Loucy (cell line): ENCODE results near the gene TNFRSF25.

Experiments
- H2AFZ ChIP-seq: fragments of 200-600 bp; sonication (generic); 2 replicates; pipeline ENCODE4 v1.6.0; 2016; ENCODE audit warnings: antibody characterized with exemption, mild to moderate bottlenecking, low read length, moderate library complexity
- H3F3A ChIP-seq: fragments of 200-600 bp; 2 replicates; pipeline ENCODE4 v1.6.0; 2016; ENCODE audit warnings: antibody characterized with exemption, low read depth, mild to moderate bottlenecking
- H3K27me3 ChIP-seq: fragments of 200-600 bp; sonication (generic); 2 replicates; pipeline ENCODE4 v1.6.1; 2014; ENCODE audit warnings: low read length, mild to moderate bottlenecking; ENCODE audit not compliant: insufficient read depth, poor library complexity, severe bottlenecking
- H3K36me3 ChIP-seq: fragments of 200-600 bp; sonication (generic); 2 replicates; pipeline ENCODE4 v1.6.1; 2016; ENCODE audit warnings: low read length; ENCODE audit not compliant: insufficient read depth
- H3K4me1 ChIP-seq: fragments of 200-600 bp; sonication (generic); 2 replicates; pipeline ENCODE4 v1.5.1; 2014; ENCODE audit warnings: low read length, mild to moderate bottlenecking; ENCODE audit not compliant: insufficient read depth, poor library complexity, severe bottlenecking
- H3K4me2 ChIP-seq: fragments of 200-600 bp; sonication (generic); 2 replicates; pipeline ENCODE4 v1.6.0; 2014; ENCODE audit warnings: antibody characterized with exemption, low read length, low read depth, mild to moderate bottlenecking; ENCODE audit not compliant: poor library complexity, severe bottlenecking
- H3K4me3 ChIP-seq: fragments of 200-600 bp; sonication (generic); 2 replicates; pipeline ENCODE4 v1.5.1; 2014; ENCODE audit warnings: low read length, mild to moderate bottlenecking, mixed read lengths; ENCODE audit not compliant: poor library complexity, severe bottlenecking
- H3K79me2 ChIP-seq: fragments of 200-600 bp; sonication (generic); 2 replicates; pipeline ENCODE4 v1.6.1; 2014; ENCODE audit warnings: low read length; ENCODE audit not compliant: insufficient read depth
- H3K9ac ChIP-seq: fragments of 200-600 bp; sonication (generic); 2 replicates; pipeline ENCODE4 v1.6.0; 2014; ENCODE audit warnings: mild to moderate bottlenecking, low read depth, low read length, moderate library complexity; ENCODE audit not compliant: poor library complexity, severe bottlenecking
- H3K9me2 ChIP-seq: fragments of 200-600 bp; sonication (generic); replicated peaks from 2 replicates; pipeline ENCODE4 v1.6.1; 2016; ENCODE audit warnings: low read depth, low read length, mixed read lengths
- H3K9me3 ChIP-seq: fragments of 200-600 bp; sonication (generic); 2 replicates; pipeline ENCODE4 v1.6.1; 2014; ENCODE audit warnings: mild to moderate bottlenecking, antibody characterized with exemption, low read length, low read depth; ENCODE audit not compliant: insufficient read depth
- H4K20me1 ChIP-seq: fragments of 200-600 bp; sonication (generic); 2 replicates; pipeline ENCODE4 v1.6.0; 2014; ENCODE audit warnings: antibody characterized with exemption, low read length, mild to moderate bottlenecking; ENCODE audit not compliant: insufficient read depth, poor library complexity, severe bottlenecking
- EZH2phosphoT487 ChIP-seq: fragments of 200-600 bp; IDR thresholded peaks from 2 replicates; pipeline ENCODE4 v1.6.1; 2018; ENCODE audit warnings: antibody characterized with exemption, mild to moderate bottlenecking, moderate library complexity, borderline replicate concordance
- TF ChIP-seq, protein P1 (sequence below): fragments of 200-600 bp; sonication (generic); conservative IDR thresholded peaks from 2 replicates; pipeline ENCODE4 v1.5.1; 2014; ENCODE audit warnings: mild to moderate bottlenecking, antibody characterized with exemption, low read length

TNFRSF25 gene

DNA sequence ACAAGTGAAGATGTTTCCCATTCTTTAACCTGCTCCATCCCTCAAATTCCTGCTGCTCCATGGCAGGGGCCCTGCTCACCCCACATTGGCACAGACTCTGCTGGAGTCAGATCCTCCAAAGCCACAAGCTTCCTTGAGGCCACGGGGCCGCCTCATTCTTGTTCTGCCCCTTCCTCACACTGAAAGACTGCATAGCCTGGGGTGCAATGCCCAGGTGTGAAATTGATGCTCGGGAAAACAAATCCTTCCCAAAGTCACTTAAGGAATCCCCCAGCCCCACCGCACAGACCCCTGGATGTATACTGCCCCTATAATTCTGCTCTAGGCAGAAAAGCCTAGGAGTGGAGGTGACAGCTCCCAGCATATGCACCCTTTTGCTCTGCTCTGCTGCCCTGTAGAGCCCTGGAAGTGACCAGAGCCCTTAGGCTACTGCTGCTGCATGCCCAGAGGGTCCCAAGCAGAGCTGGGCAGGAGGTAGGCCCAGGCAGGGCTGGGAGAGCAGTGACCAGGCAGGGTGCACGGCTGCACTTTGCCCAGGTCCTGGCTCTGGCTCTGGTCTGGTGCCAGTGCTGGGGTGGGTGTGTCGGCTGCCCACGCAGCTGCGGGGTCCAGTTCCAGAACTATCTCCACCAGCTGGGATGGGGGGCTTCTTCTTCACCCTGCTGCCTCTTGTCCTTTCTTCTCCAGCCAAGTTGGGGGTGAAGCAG, 47.9 kb downstream of the TNFRSF25 start:
- Histone ChIP-seq H3K36me3 (no peaks in the 10 kb centered on the region), H3K4me1 (peaks cover 4% of the 10 kb centered on the region), H3K4me3 (no peak overlapping the region), H3F3A (no peaks in the 10 kb centered on the region), H4K20me1 (no peaks in the 10 kb centered on the region), H3K9me2 (no peaks in the 10 kb centered on the region), H3K79me2 (no peaks in the 10 kb centered on the region), H3K9me3 (no peaks in the 10 kb centered on the region), H3K4me2 (no peak overlapping the region), H2AFZ (no peak overlapping the region), H3K9ac (no peak overlapping the region), H3K27me3 (no peaks in the 10 kb centered on the region)
- TF ChIP-seq, protein P1, sequence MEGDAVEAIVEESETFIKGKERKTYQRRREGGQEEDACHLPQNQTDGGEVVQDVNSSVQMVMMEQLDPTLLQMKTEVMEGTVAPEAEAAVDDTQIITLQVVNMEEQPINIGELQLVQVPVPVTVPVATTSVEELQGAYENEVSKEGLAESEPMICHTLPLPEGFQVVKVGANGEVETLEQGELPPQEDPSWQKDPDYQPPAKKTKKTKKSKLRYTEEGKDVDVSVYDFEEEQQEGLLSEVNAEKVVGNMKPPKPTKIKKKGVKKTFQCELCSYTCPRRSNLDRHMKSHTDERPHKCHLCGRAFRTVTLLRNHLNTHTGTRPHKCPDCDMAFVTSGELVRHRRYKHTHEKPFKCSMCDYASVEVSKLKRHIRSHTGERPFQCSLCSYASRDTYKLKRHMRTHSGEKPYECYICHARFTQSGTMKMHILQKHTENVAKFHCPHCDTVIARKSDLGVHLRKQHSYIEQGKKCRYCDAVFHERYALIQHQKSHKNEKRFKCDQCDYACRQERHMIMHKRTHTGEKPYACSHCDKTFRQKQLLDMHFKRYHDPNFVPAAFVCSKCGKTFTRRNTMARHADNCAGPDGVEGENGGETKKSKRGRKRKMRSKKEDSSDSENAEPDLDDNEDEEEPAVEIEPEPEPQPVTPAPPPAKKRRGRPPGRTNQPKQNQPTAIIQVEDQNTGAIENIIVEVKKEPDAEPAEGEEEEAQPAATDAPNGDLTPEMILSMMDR, result no peak
- TF ChIP-seq EZH2phosphoT487, result no peak

DNA sequence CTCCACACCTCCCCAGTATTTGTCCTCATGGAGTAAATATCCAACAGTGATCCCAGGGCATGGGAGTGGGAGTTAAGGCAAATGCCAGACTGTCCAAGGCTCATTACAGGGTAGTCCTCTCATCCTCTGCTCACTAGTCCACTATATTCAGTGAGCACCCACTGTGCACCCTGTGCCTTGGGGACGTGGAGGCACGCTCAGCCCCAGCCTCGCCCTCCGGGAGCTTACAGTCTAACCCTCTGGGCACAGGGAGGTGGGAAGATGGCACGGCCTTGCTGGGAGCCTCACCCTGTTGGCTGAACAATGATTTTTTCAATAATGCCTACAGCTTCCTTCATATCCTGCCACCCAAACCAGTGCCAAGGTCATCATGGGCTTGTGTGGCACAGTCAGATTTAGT, 49.1 kb downstream of the TNFRSF25 start:
- no peak for TF ChIP-seq EZH2phosphoT487
- TF ChIP-seq, protein P1, result no peak
- H3F3A ChIP-seq, result no peaks in the 10 kb centered on the region
- peaks cover 4% of the 10 kb centered on the region for H3K4me1 ChIP-seq
- H3K9me3 ChIP-seq, result no peaks in the 10 kb centered on the region
- H3K79me2 ChIP-seq, result no peaks in the 10 kb centered on the region
- no peak overlapping the region for H2AFZ ChIP-seq
- H3K36me3 ChIP-seq, result no peaks in the 10 kb centered on the region
- H3K4me3 ChIP-seq, result no peak overlapping the region
- H3K9ac ChIP-seq, result no peak overlapping the region
- no peaks in the 10 kb centered on the region for H3K9me2 ChIP-seq
- no peaks in the 10 kb centered on the region for H4K20me1 ChIP-seq
- no peak overlapping the region for H3K4me2 ChIP-seq
- H3K27me3 ChIP-seq, result no peaks in the 10 kb centered on the region

DNA sequence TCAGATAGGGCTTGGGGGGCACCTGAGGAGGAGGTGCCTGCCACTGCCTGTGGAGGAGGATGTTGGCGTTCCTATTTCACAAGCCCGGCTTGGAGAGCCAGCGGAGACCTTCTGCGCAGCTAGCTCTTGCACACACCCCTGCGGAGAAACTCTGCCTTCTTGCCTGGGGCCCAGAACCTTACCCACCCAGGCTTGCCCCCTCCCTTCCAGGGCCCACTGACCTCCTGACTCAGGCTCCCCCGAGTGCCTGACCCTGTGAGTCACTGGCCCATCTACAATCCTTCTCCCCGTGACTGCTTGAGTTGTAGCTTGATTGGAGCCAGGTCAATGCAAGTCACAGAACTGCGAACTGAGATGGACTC, 49.7 kb downstream of the TNFRSF25 start:
- no peaks in the 10 kb centered on the region for H3K9me2 ChIP-seq

More for the DNA sequence above, 49.7 kb downstream of the TNFRSF25 start:
- H3K9ac ChIP-seq, result no peak overlapping the region
- peaks cover 4% of the 10 kb centered on the region for H3K4me1 ChIP-seq
- no peaks in the 10 kb centered on the region for H3F3A ChIP-seq
- no peak overlapping the region for H3K4me2 ChIP-seq
- H3K9me3 ChIP-seq, result no peaks in the 10 kb centered on the region
- no peaks in the 10 kb centered on the region for H3K79me2 ChIP-seq
- no peak overlapping the region for H2AFZ ChIP-seq
- no peaks in the 10 kb centered on the region for H3K36me3 ChIP-seq
- TF ChIP-seq, protein P1, result no peak
- no peak for TF ChIP-seq EZH2phosphoT487
- no peak overlapping the region for H3K4me3 ChIP-seq
- no peaks in the 10 kb centered on the region for H3K27me3 ChIP-seq
- no peaks in the 10 kb centered on the region for H4K20me1 ChIP-seq
